Medulla oblongata (tissue), 1 donor: Measurements from ENCODE around the gene HTR3B.
"Not testable (repeated sequence)": the region's sequence is repeated elsewhere in the genome, so short reads cannot be mapped to it uniquely, and the experiment has no call there.

Experiments
- DNase-seq: peaks from one replicate; pipeline ENCODE4 v3.0.0-alpha.2; 2015; ENCODE audit errors: extremely low spot score

The HTR3B gene

DNA sequence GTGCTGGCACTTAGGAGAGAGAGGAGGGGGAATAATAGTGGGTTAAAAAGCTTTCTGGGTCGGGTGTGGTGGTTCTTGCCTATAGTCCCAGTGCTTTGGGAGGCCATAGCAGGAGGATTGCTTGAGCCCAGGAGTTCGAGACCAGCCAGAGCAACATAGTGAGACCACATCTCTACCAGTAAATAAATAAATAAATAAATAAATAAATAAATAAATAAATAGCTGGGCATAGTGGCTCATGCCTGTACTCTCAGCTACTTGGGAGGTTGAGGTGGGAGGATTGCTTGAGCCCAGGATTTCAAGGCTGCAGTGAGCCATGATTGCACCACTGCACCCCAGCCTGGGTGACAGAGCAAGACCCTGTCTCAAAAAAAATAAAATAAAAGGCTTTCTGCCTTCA, 41.6 kb downstream of the HTR3B start:
- DNase-seq, result not testable (repeated sequence)

DNA sequence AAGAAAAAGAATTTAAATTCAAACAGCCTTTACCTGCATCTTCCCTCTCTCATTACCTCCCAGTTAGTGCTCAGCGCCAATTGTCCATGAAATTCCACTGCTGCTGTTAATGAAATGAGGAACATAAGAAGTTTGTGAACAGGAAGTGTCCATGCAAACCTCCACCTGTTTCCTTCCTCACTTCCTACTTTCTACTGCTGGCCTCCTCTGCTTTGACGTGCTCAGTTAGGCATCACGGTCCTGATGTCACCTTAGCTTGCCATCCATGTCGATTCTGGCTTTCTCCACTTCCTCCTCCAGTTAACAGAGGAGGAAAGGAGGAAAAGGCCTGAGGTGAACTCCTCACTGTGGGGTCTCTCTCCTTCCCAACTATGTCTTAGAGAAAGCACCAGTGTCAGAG, 43.4 kb downstream of the HTR3B start:
- DNase-seq, result no peak

GRCh38 chr11:113949891-113950290, 45.3 kb downstream of the HTR3B start:
- DNase-seq, result no peak

- no peak for DNase-seq
Observed at GRCh38 chr11:113951537-113951936, 46.9 kb downstream of the HTR3B start.

- no peak for DNase-seq
Observed at GRCh38 chr11:113952070-113952469, 47.5 kb downstream of the HTR3B start.

- DNase-seq, result no peak
Observed at GRCh38 chr11:113952588-113952987, 48.0 kb downstream of the HTR3B start.

DNA sequence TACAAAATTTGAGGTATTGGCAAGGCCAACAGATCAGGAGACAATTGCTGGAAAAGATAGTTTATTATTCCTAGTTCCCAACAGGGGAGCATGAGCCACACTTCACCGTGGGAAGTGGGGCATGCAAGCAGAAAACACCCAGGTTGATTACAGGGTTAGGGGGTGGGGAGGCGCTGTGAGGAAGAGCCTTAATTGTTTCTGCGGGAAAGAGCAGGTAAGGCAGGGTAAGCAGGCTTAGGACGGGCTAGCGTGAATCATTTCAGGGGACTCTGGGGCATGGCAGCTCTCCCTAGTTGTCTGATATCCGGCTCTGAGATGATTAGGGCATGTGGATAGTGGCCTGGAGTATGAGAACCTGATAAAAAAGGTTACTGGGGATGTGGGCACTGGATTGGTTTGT, 49.6 kb downstream of the HTR3B start:
- no peak for DNase-seq

DNA sequence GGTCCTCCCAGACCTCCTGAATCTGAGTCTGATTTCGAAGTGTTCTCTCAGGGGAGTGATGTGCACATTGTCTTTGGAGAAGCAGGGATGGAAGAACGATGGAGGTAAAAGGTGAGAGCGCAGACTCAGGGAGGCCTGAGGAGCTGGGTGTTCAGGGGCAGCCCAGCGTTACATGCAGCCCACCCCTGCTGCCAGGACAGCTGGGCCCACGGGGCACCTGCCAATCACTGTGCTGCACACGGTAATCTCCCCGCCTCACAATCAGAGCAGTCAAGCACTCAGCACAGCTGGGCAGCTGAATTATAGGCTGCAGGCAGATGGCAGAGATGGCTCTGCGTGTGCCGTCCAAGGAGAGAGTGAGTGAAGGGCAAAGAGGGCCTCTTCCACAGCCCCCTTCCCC, 52.4 kb downstream of the HTR3B start:
- no peak for DNase-seq

DNA sequence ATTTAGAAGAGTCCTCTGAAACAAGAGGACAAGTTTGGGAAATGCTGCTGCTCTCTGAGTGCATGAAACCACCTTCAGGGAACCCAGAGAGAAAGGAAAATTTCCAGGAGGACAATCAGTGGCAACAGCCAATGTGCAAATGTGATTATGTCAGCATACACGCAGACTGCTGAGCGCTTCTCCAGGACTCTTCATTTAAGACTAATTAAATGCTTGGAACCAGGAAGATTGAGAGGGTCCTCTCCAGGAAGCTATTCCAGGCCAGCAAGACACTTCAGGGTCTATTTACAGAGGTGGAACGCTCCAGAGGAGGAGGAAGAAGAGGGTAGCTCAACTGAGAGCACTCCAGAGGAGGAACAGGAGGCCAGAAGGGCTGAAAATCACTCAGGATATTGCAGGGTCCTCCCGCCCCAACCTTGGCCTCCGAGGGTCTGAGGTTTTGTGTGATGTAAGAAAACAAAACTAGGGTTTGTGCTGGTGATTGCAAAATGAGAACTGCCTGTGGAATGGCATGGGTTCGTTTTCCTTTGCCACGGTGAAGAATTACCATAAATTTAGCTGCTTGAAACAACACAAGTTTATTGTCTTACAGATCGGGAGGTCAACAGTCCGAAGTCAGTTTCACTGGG, 56.2 kb downstream of the HTR3B start:
- DNase-seq, result no peak

DNA sequence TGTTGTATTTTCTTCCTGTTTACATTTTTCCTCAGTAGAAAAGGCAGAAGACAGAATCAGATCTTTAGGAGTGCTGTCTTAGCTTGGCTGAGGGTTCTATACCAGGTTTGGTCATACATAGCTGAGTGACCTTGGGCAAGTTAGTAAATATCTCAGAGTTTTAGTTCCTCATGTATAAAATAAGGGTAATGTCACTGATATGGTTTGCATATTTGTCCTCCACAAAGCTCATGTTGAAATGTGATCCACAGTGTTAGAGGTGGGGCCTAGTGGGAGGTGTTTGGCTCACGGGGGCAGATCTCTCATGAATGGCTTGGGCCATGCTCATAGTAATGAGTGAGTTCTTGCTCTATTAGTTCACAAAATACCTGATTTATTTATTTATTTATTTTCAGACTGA, 62.8 kb downstream of the HTR3B start:
- no peak for DNase-seq

DNA sequence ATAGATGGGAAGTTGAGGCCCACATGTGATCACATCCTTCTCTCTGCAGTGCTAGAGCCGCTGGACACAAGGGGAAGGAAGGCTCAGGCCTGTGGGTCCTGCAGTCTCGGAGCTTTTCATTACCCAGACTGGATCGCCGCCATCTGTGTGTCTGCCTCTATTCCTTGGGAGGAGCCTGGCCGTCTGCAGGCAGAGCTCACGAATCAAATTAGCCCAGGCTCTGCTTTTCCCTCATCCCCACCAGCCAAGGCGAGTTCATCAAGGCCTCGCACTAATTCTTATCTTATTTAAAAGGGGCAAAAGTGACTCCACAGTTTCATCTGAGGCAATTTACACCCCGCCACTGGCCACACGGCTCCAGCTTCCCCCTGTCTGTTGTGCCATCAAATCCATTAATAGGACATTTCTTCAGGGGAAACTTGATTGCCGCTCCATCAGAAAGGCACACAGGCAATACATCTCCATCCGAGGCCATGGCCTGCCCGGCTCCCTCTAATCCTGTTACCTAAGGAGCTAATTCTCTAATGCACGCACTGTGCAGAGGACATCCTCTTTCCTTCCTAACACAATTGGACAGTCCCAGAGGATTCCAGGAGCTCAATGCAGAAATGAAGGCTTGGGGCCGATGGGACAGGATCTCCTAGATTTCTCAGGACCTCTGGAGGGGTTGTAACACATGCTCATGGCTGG, 67.1 kb downstream of the HTR3B start:
- no peak for DNase-seq

GRCh38 chr11:113974741-113975470, 70.3 kb downstream of the HTR3B start, which contains the start of gene HTR3A:
Gene HTR3A, plus strand, starts transcription at chr11:113975108. Its CDS starts 218 bp downstream, at chr11:113975326.
- no peak for DNase-seq

DNA sequence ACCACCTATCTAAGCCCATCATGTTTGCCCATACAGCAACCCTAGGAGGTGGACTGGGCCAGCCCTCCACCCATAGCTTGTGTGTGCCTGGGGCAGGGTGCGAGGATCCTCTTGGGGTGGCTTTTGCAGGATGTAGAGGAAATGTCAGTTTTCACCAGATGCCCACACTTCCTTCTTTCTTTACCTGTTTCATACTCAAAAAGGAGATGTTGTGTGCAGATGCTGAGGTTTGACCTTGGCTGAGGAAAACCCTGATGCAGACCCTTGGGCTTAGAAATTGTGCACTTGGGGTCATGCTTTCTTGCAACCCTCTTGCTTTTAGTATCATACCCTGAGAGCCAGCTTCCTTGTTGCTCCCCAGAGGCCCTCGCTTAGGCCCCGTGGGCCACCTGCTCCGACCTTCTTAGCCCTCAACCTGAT, 72.5 kb downstream of the HTR3B start:
- no peak for DNase-seq

DNA sequence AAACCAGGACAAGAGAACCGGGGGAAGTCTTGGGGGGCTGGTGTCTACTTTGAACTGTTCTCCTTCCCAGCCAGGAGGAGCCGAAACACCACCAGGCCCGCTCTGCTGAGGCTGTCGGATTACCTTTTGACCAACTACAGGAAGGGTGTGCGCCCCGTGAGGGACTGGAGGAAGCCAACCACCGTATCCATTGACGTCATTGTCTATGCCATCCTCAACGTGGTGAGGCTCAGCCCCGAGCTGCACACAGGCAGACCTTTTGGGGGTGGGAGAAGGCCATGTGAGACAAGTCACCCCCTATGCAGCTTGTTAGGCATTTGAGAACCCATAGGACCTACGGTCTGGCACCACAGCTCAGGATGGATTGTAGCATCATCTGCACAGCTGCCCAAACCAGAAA, 73.1 kb downstream of the HTR3B start:
- DNase-seq, result no peak

GRCh38 chr11:113979431-113979830, 74.8 kb downstream of the HTR3B start:
- no peak for DNase-seq

DNA sequence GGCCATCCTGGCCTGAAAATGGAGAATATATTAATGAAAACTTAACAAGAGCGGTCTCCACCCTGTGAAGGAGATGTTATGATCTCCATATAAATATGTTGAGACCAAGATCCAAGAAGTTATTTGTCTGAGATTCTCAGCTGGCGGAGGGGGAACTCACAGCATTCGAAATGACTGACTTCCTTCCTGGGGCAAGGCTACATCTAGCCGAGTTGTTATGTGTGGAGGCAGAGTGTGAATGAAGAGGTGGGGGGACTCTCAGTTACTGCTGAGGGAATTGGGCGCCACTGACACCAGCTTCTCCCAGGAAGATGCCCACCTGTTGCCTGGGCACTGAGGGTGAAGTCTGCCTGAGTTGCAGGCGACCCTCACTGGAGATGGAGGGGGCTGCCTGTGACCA, 76.2 kb downstream of the HTR3B start:
- DNase-seq, result no peak

DNA sequence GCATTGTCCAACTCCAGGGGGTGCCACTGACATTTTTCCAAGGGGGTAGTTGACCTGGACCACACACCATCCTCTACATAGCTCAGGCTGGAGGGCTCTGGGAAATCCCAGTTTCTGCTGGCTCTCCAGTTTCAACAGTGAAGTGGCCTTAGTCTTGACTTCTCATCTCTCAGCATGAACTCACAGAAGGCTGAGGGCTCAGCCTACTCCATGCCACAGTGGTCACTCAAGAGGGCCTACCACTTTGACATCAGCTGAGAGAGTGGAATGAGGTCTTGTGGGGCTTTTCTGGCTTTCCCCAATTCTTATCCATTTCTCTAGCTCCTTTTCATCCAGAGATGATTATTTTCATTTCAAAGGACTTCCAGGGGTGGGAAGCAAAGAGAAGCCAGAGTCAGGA, 77.7 kb downstream of the HTR3B start:
- DNase-seq, result no peak

- DNase-seq, result no peak
Observed at GRCh38 chr11:113984781-113985180, 80.2 kb downstream of the HTR3B start.

DNA sequence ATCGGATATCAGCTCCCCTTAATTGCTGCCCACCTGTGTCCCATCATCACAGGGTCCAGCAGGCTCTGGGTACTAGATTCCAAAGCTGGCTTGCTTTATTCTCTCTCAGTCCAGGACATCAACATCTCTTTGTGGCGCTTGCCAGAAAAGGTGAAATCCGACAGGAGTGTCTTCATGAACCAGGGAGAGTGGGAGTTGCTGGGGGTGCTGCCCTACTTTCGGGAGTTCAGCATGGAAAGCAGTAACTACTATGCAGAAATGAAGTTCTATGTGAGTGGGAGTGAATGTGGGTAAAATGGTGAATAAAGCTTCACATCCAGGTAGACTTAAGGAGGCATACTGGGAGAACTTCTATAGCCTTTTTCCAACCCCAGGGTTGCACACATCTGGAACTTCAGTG, 81.3 kb downstream of the HTR3B start:
- no peak for DNase-seq

GRCh38 chr11:113986351-113987140, 82.0 kb downstream of the HTR3B start:
- no peak for DNase-seq

DNA sequence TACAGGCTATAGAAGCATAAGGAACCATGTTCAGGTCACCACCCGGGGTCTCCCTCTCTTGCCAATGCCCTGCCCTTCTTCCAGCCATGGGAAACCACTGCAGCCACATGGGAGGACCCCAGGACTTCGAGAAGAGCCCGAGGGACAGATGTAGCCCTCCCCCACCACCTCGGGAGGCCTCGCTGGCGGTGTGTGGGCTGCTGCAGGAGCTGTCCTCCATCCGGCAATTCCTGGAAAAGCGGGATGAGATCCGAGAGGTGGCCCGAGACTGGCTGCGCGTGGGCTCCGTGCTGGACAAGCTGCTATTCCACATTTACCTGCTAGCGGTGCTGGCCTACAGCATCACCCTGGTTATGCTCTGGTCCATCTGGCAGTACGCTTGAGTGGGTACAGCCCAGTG, 84.8 kb downstream of the HTR3B start:
- no peak for DNase-seq

GRCh38 chr11:113989916-113990315, 85.3 kb downstream of the HTR3B start:
- DNase-seq, result no peak
